Middle frontal gyrus (tissue), 1 donor: ENCODE measurements around the gene PADI4.
"Not testable (repeated sequence)": the region's sequence is repeated elsewhere in the genome, so short reads cannot be mapped to it uniquely, and the experiment has no call there.

Experiments
- DNase-seq: peaks from one replicate; pipeline ENCODE4 v3.0.0-alpha.2; 2015; ENCODE audit warnings: low spot score; ENCODE audit errors: extremely low spot score

PADI4 gene

DNA sequence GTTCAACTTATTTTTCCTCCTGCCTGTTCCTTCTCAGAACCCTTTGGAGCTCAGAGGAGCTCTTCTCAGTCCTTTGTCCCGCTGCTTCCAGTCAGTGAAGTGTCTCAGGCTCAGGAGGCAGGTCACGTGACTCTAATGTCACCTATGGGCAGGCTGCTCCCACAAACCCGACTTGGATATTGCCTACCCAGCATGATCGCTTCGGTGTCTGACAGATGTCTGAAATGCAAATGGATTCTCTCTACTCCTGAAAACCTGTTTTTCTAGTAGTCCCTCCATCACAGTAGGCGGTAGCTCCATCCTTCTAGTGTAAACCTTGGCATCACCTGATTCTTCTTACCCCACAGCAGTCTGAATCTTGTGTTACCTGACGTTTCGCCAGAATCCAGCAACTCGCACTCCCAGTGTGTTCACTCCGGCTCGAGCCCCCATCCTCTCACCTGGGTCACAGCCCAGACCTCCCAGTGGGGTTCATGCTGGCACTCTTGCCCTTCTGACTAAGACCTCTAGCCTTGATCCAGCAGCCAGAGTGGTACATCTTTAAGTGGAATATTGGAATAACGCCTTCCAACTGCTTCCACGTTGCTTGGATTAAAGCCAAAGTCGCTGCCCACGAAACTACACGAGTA, 69.4 kb downstream of the PADI4 start:
- DNase-seq, result no peak

- DNase-seq, result no peak
These were observed 73.2 kb downstream of the PADI4 start for GRCh38 chr1:17381161-17381560.

GRCh38 chr1:17392199-17392740, 84.3 kb downstream of the PADI4 start:
- DNase-seq, result no peak

DNA sequence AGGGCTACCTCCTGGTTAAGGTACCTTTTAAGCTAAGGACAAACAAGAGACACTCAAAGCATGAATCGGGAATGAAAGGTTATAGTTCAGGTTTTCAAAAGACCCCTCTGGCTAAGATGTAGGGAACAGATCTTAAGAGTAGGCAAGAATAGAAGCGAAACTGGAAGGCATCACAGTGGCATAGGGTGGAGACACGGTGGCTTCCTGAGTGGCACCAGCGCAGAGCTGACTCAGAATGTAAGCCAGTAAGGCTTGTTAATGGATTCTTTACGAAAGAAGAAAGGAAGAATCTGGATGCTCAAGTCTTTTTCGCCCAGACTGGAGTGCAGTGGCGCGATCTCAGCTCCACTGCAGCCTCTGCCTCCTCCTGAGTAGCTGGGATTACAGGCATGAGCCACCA, 85.2 kb downstream of the PADI4 start:
- DNase-seq, result no peak

- DNase-seq, result no peak
These were observed 90.1 kb downstream of the PADI4 start for GRCh38 chr1:17397910-17398695.

- DNase-seq, result no peak
These were observed 92.8 kb downstream of the PADI4 start for GRCh38 chr1:17400725-17401341.

GRCh38 chr1:17401841-17402240, 93.8 kb downstream of the PADI4 start:
- no peak for DNase-seq

DNA sequence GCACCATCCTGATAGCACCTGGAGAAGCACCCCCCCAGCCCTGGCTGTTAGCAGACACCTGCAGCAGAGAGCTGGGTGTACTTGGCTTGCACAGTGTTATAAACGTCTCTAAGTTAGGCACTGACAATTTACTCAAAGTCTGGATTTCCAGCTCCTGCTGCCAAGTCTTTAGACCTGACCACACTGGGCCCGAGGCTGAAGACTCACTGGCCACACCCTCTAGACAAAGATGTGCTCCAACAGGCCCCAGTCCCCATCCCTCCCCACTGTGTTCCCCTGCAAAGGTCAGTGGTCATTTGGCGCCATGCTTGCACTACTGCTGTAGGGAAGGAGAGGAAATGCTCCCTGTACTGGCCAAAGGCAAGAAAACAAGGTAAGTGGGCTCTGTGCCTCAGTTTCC, 95.1 kb downstream of the PADI4 start:
- DNase-seq, result no peak

GRCh38 chr1:17404034-17404684, 96.2 kb downstream of the PADI4 start:
- no peak for DNase-seq

GRCh38 chr1:17404820-17405219, 96.8 kb downstream of the PADI4 start:
- no peak for DNase-seq

GRCh38 chr1:17405898-17406759, 98.1 kb downstream of the PADI4 start:
- DNase-seq, result no peak

DNA sequence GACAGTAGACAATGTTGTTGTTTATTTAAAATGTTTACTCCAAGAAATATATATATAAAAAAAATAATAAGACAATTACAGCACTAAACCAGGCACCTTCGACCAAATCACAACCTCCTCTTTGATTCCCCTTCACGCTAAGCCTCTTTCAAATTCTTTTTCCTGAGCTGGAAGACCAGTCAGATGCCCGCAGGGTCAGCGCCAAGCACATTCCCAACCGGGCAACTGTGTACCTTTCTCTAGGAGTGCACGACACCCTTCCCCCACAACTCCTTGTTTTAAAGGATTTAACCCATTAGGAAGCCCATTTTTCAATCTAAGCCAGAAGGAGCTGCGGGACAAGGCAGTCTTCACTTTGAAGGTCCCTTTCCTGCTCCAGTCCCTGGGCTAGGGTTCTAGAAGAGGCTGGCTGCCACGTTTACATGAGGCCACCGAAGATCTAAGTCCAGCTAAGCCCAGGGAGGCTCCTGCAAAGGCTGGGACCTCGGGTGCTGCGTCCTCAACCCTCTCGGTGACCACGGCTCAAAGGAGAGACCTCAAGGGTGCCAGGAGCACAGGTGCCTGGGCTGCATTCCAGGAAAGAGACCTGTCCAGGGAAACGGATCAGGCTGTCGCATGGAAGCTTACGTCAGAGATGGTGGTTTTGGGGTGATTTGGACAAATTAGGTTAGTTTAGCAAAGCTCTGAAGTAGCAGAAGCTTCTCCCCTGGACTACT, 98.9 kb downstream of the PADI4 start:
- not testable (repeated sequence) for DNase-seq

DNA sequence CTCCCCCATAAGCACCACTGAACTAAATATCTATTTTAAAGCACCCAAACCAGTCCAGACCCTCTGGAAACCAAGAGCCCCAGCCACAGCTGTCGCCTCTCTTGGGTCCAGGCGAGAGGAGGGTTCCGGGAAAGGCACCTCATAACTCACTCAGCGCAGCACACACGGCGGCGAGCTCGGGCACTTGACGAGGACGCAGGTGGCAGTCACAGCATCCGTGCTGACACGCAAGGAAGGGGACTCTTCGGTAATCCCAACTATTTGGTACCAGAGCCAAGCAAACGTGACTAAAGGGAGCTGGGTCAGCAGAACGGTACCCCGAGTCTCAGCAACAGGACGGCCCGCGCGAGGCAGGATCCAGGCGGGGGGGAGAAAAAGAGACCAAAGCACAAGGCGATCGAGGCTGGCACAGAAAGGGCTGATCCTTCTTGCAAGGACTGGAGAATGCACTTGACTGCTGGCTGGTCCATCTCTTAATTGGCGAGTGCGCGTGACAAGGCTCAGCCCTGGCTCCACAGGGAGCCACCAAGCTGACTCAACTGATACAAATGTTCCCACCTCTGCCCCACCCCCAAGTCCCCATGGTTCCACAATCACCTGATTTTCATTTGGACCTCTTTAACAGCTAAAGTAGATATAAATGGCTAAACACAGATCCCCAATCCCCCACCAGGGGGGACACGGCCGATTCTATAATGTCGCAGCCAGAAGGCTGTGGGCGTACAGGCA, 100.0 kb downstream of the PADI4 start:
- DNase-seq, result not testable (repeated sequence)

- DNase-seq, result no peak
These were observed 101.4 kb downstream of the PADI4 start for GRCh38 chr1:17409391-17409811.

DNA sequence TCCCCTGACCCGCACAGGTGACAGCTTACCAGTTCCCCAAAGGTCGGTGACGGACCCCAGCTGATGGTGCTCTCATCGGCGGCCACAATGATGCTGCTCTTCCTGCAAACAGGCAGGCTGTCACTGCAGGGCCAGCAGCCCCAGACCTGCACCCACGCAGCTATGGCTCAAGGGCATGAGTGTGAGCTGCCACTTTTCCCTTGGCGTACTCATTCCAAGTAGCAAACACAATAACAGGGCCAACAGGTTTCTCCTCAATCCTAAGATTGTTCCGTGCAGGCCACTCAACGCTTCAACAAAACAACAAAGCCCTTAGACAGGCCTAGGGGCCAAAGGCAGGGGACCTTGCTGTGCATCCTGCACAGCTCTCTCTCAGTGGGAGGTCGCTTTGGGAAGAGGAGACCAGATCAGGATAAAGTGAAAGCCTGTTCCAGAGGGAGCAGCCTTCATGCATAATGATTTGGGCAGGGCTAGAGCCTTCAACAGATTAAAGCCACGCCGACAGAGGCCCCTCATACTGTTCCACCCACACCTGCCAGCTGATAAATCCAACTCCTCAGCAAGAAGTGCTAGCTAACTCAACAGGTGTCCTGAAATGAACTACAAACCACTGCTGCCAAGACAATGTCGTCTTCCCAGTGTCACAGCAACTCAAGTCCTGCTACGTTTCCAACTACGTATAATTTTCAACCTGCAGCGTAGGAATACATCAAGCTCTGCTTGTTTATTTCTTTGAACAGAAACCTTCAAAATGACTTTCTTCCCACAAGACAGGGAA, 104.3 kb downstream of the PADI4 start:
- DNase-seq, result no peak
